GM18861 (cell line): ENCODE data around the gene ABLIM3.
"Not testable (repeated sequence)": the region's sequence is repeated elsewhere in the genome, so short reads cannot be mapped to it uniquely, and the experiment has no call there.

Experiments used
- ATAC-seq: cut with Tn5 transposase; IDR thresholded peaks from one replicate; pipeline ENCODE4 v1.9.1; 2021; ENCODE audit not compliant: unreplicated experiment

Gene ABLIM3

GRCh38 chr5:149185067-149185466 lies 43.8 kb downstream of the ABLIM3 start:
- ATAC-seq, result no peak

- no peak for ATAC-seq
Measured at GRCh38 chr5:149186506-149186905, 45.2 kb downstream of the ABLIM3 start.

GRCh38 chr5:149187617-149188016 lies 46.3 kb downstream of the ABLIM3 start:
- ATAC-seq, result not testable (repeated sequence)

- ATAC-seq, result no peak
Measured at GRCh38 chr5:149188383-149188782, 47.1 kb downstream of the ABLIM3 start.

DNA sequence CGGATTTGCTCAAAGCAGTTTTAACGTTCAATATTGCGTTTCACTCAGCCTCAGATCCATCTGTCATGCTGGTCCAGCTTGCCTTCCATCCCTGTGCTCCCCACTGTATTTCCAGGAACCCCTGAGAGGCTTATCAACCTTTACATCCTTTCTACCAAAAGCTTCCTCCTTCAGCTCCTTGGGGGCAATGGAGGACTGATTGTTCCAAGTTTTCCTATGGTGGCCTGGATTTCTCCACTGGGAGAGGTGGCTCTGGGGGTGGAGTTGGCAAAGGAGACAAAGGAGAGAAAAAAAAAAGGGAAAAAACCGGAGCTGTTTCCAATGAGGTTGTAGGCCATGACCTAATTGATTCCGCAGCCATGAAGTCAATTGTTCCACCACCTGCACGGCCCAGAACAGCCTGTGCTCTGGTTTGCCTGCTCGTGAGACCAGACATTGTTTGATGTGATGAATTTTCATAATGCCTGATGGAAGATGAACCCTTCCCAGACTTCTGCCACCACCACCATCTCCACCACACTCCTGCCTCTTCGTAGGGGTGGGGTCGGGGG lies 54.1 kb downstream of the ABLIM3 start:
- no peak for ATAC-seq

- ATAC-seq, result no peak
Measured at GRCh38 chr5:149195962-149196361, 54.7 kb downstream of the ABLIM3 start.

GRCh38 chr5:149198148-149198547 lies 56.9 kb downstream of the ABLIM3 start:
- no peak for ATAC-seq

GRCh38 chr5:149200355-149200754 lies 59.1 kb downstream of the ABLIM3 start:
- no peak for ATAC-seq

- ATAC-seq, result no peak
Measured at GRCh38 chr5:149201121-149201637, 59.9 kb downstream of the ABLIM3 start.

GRCh38 chr5:149202910-149203451 lies 61.7 kb downstream of the ABLIM3 start:
- no peak for ATAC-seq

- ATAC-seq, result no peak
Measured at GRCh38 chr5:149203921-149204441, 62.7 kb downstream of the ABLIM3 start.

DNA sequence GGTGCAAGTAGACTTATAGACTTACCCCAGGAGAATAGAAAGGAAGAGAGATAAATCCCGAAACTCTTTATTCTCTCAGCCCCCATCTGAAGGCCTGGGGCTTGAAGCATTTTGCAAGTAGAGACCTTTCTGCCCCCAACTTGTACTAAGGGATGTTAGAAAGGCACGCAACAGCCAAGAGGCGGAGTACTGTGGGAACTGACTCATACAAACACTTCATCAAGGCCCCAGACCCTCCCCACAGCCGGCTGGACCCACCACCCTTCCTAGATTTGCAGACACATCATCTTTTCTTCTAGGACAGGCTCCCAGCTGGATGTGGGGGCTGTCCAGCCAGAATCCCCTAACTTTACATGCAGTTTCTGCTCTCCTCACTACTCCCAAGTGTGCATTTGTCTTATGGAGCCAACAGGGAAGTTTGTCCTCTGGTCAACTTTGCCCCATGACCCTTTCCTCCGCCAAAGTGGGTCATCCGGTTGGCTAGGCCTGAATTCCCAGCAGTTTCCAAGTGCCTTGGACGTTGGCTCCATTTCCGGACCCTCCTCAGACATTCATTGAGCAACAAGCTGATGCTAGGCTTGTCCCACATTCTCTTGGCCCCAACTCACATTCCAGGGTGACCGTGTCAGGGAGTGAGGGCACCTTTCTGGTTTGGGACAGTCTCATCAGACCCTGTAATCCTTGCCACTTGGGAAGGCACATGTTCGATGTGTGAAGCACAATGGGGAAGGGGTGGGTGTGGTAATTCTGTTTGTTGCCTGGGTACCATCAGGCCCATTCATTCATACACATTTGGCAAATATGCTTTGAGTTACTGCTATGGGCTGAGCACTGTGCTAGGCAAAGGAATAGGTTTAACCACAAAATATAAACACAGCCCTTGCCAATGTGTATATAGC lies 64.6 kb downstream of the ABLIM3 start:
- no peak for ATAC-seq

- ATAC-seq, result no peak
Measured at GRCh38 chr5:149206524-149207141, 65.3 kb downstream of the ABLIM3 start.

GRCh38 chr5:149207831-149208230 lies 66.5 kb downstream of the ABLIM3 start:
- ATAC-seq, result no peak

DNA sequence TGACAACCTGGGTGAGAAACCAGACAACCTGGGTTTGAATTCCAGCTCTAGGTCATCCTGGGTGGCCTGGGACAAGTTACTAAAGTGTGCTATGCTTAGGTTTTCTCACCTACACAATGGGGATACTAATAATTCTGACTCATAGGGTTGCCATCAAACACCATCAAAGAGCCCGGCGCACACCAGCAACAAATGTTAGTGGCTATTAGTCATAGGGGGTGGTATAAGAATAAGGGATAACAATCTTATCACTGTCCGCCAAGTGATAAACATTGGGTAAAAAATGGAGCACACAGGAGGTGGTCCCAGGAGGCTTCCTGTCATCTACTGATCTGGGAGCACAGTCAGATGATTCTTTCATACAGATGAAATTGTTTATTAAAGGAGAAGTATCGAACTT lies 68.9 kb downstream of the ABLIM3 start:
- ATAC-seq, result no peak

DNA sequence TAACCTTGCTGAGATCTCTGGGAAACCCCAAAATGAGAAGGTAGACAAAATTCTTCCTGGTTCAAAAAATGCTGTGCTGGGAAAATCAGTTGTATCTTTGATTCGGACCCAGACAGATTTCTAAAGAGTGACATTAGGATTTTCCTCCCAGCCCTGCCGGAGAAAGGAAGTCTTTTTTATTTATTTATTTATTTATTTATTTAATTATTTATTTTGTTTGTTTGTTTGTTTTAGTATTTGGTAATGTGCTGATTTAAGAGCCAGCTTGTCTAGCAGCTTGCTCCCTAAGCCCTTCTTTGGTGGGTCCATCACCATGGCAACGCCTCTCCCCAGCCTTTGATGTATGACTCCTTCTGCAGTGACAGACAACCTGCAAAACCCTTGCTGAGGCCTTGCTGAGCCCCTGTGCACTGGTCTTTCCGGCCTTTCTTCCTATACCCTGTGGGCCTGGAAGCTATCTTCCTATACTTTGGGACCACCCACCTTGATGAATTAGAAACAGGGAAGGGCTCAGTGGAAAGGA lies 69.7 kb downstream of the ABLIM3 start:
- no peak for ATAC-seq

DNA sequence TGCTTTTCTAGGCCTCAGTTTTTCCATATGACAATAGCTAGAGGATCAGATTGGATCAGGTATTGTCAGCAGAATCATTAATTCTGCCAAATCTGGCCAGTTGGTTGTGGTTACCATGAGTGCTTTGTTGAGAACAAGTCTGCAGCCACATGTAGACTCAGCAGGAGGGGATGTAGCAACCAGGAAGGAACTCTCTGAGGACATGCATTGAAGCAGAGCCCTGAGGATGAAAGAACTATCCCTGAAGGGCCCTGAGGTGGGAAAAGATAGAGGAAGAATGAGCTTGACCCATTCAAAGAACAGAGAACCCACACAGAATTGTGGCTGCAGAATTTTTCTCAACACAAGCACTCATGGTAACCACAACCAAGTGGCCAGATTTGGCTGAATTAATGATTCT lies 70.3 kb downstream of the ABLIM3 start:
- ATAC-seq, result no peak

- no peak for ATAC-seq
Measured at GRCh38 chr5:149212198-149212951, 71.1 kb downstream of the ABLIM3 start.

GRCh38 chr5:149213264-149213880 lies 72.1 kb downstream of the ABLIM3 start:
- ATAC-seq, result no peak
